Small intestine (tissue), 7 donors: Measurements from ENCODE around the gene EPGN. TPM values are rescaled to one million over a fixed set of nuclear protein-coding genes. Genes with fewer than 3 reads are reported as not detected.

Experiments
- DNase-seq, 2 donors: peaks; one replicate each; pipeline versions ENCODE4 v3.0.0 to v3.0.0-alpha.2; 2013
- FAIRE-seq: peaks from 2 replicates; lab custom pipeline; 2012; peaks lifted over from hg19 to GRCh38; lab: Jason Lieb, UNC
- H3K27ac ChIP-seq, 3 donors: one replicate each; pipeline ENCODE4 v1.5.1; 2013; ENCODE audit warnings: low read length in 2 of 3, mild to moderate bottlenecking in 2 of 3, control low read depth in 1 of 3, inconsistent platforms in 1 of 3, low read depth in 1 of 3, moderate library complexity in 1 of 3
- H3K27me3 ChIP-seq, 3 donors: one replicate each; pipeline ENCODE4 v1.6.1; 2013; ENCODE audit warnings: low read length in 3 of 3, inconsistent platforms in 1 of 3; ENCODE audit not compliant: control insufficient read depth in 3 of 3, insufficient read depth in 3 of 3
- H3K36me3 ChIP-seq, 3 donors: one replicate each; pipeline ENCODE4 v1.6.1; 2013; ENCODE audit warnings: low read length in 3 of 3, inconsistent platforms in 1 of 3, low read depth in 1 of 3, mild to moderate bottlenecking in 1 of 3, moderate library complexity in 1 of 3; ENCODE audit not compliant: control insufficient read depth in 3 of 3, insufficient read depth in 2 of 3
- H3K4me1 ChIP-seq, 3 donors: one replicate each; pipeline ENCODE4 v1.6.1; 2013; ENCODE audit warnings: low read length in 2 of 3, inconsistent platforms in 1 of 3, low read depth in 1 of 3, mild to moderate bottlenecking in 1 of 3, moderate library complexity in 1 of 3; ENCODE audit not compliant: control insufficient read depth in 3 of 3, insufficient read depth in 2 of 3
- H3K4me3 ChIP-seq, 3 donors: one replicate each; pipeline ENCODE4 v1.5.1; 2013; ENCODE audit warnings: low read length in 3 of 3, control low read depth in 1 of 3, inconsistent platforms in 1 of 3, low read depth in 1 of 3, mild to moderate bottlenecking in 1 of 3, moderate library complexity in 1 of 3
- H3K9me3 ChIP-seq, 2 donors: one replicate each; pipeline ENCODE4 v1.6.1; 2013; ENCODE audit warnings: low read depth in 1 of 2, low read length in 1 of 2; ENCODE audit not compliant: control insufficient read depth in 2 of 2, insufficient read depth in 1 of 2
- WGBS, 3 donors: extraction: QIAGEN DNeasy Blood & Tissue Kit; methylation state at CpG; one replicate each; pipeline ENCODE4 v1.1.7; 2013; 5-methylcytosine and 5-hydroxymethylcytosine counted together
- polyA plus RNA-seq, 4 donors: library from polyadenylated mRNA; stranded (reverse) in 3 of 4; unstranded in 1 of 4; fragments of 200-250 nt in 3 of 4; fragments of 120-200 nt in 1 of 4; gene quantifications; one replicate each; pipeline versions ENCODE4 v1.2.1 to v1.2.3, GENCODE V29; 2013
- donor health status: healthy with polysubstance abuse.
- donor health status: control.
- donor health status: control.
- donor health status: Bipolar disorder and iron deficiency.
- donor health status: healthy.

Gene EPGN
- polyA plus RNA-seq, 4 donors: 0.06 TPM; not detected in 3

- no peaks in the 10 kb centered on the region for H3K27me3 ChIP-seq
- 78 to 88% (median 86%) methylated on average over 3 of the region's 3 CpGs for WGBS, 3 donors
- no peak overlapping the region for H3K27ac ChIP-seq
- no peak for FAIRE-seq
- DNase-seq: no peak
- no peaks in the 10 kb centered on the region for H3K9me3 ChIP-seq
- no peaks in the 10 kb centered on the region for H3K4me1 ChIP-seq
- no peaks in the 10 kb centered on the region for H3K36me3 ChIP-seq
- no peak overlapping the region for H3K4me3 ChIP-seq
Observed at GRCh38 chr4:74278490-74278889, 29.8 kb upstream of the EPGN start.

GRCh38 chr4:74279716-74280115, 28.6 kb upstream of the EPGN start:
- no peaks in the 10 kb centered on the region for H3K27me3 ChIP-seq
- DNase-seq (no peak), FAIRE-seq (no peak)
- H3K4me1 ChIP-seq: no peaks in the 10 kb centered on the region
- H3K9me3 ChIP-seq: no peaks in the 10 kb centered on the region
- H3K36me3 ChIP-seq: no peaks in the 10 kb centered on the region
- WGBS, 3 donors: 89 to 97% (median 95%) methylated on average over 3 of the region's 3 CpGs
- no peak overlapping the region for H3K27ac ChIP-seq
- no peak overlapping the region for H3K4me3 ChIP-seq

- Histone ChIP-seq H3K36me3 (no peaks in the 10 kb centered on the region), H3K9me3 (no peaks in the 10 kb centered on the region), H3K27ac (no peak overlapping the region), H3K27me3 (no peaks in the 10 kb centered on the region), H3K4me1 (no peaks in the 10 kb centered on the region), H3K4me3 (no peak overlapping the region)
- FAIRE-seq (no peak), DNase-seq (no peak)
Observed at GRCh38 chr4:74282926-74283325, 25.3 kb upstream of the EPGN start.

- no peak for FAIRE-seq
- WGBS, 3 donors: 73 to 85% (median 85%) methylated on average over 2 of the region's 2 CpGs
- no peaks in the 10 kb centered on the region for H3K36me3 ChIP-seq
Observed at GRCh38 chr4:74283614-74284013, 24.7 kb upstream of the EPGN start.

GRCh38 chr4:74284053-74284452, 24.2 kb upstream of the EPGN start:
- no peaks in the 10 kb centered on the region for H3K27me3 ChIP-seq
- DNase-seq (no peak), FAIRE-seq (no peak)
- H3K27ac ChIP-seq: no peak overlapping the region
- H3K4me1 ChIP-seq: no peaks in the 10 kb centered on the region
- no peaks in the 10 kb centered on the region for H3K36me3 ChIP-seq
- no peaks in the 10 kb centered on the region for H3K9me3 ChIP-seq
- 81 to 90% (median 84%) methylated on average over 3 of the region's 3 CpGs for WGBS, 3 donors
- H3K4me3 ChIP-seq: no peak overlapping the region

More at GRCh38 chr4:74283614-74284013, 24.7 kb upstream of the EPGN start:
- H3K9me3 ChIP-seq: no peaks in the 10 kb centered on the region
- no peaks in the 10 kb centered on the region for H3K4me1 ChIP-seq
- H3K27me3 ChIP-seq: no peaks in the 10 kb centered on the region
- no peak overlapping the region for H3K27ac ChIP-seq
- H3K4me3 ChIP-seq: no peak overlapping the region
- no peak for DNase-seq

- no peaks in the 10 kb centered on the region for H3K36me3 ChIP-seq
- no peak overlapping the region for H3K27ac ChIP-seq
- WGBS, 3 donors: 84 to 96% (median 92%) methylated on average over 1 of the region's 1 CpG
- H3K9me3 ChIP-seq: no peaks in the 10 kb centered on the region
- FAIRE-seq (no peak), DNase-seq (no peak)
- no peak overlapping the region for H3K4me3 ChIP-seq
- H3K27me3 ChIP-seq: no peaks in the 10 kb centered on the region
- H3K4me1 ChIP-seq: no peaks in the 10 kb centered on the region
Observed at GRCh38 chr4:74287164-74287563, 21.1 kb upstream of the EPGN start.

- Histone ChIP-seq H3K36me3 (no peaks in the 10 kb centered on the region), H3K27me3 (no peaks in the 10 kb centered on the region), H3K4me1 (no peaks in the 10 kb centered on the region), H3K9me3 (no peaks in the 10 kb centered on the region), H3K27ac (no peak overlapping the region), H3K4me3 (no peak overlapping the region)
- DNase-seq: no peak
- no peak for FAIRE-seq
Observed at GRCh38 chr4:74287791-74288190, 20.5 kb upstream of the EPGN start.

- H3K9me3 ChIP-seq: no peaks in the 10 kb centered on the region
- FAIRE-seq (no peak), DNase-seq (no peak)
- no peaks in the 10 kb centered on the region for H3K27me3 ChIP-seq
- H3K36me3 ChIP-seq: no peaks in the 10 kb centered on the region
- no peaks in the 10 kb centered on the region for H3K4me1 ChIP-seq
- H3K27ac ChIP-seq: no peak overlapping the region
- WGBS, 3 donors: 85 to 97% (median 92%) methylated on average over 1 of the region's 1 CpG
- no peak overlapping the region for H3K4me3 ChIP-seq
Observed at GRCh38 chr4:74291471-74291870, 16.8 kb upstream of the EPGN start.

GRCh38 chr4:74292111-74292870, 16.0 kb upstream of the EPGN start:
- no peaks in the 10 kb centered on the region for H3K27me3 ChIP-seq
- no peak for FAIRE-seq
- no peaks in the 10 kb centered on the region for H3K4me1 ChIP-seq
- no peaks in the 10 kb centered on the region for H3K9me3 ChIP-seq
- no peaks in the 10 kb centered on the region for H3K36me3 ChIP-seq
- H3K4me3 ChIP-seq: no peak overlapping the region
- no peak for DNase-seq
- no peak overlapping the region for H3K27ac ChIP-seq
